NT2/D1 (cell line): ENCODE results near the gene STK32B.

ENCODE experiments used
- DNase-seq: peaks from one replicate; pipeline ENCODE4 v3.0.0-alpha.2; 2011; ENCODE audit warnings: low read depth, low spot score
- H3K27me3 ChIP-seq: 2 replicates; pipeline ENCODE4 v1.6.0; 2011; ENCODE audit warnings: mild to moderate bottlenecking; ENCODE audit not compliant: insufficient read length, insufficient read depth
- H3K36me3 ChIP-seq: 2 replicates; pipeline ENCODE4 v1.6.1; 2011; ENCODE audit warnings: mild to moderate bottlenecking, low read length, mixed read lengths; ENCODE audit not compliant: insufficient read depth, insufficient read length
- H3K4me1 ChIP-seq: 2 replicates; pipeline ENCODE4 v1.5.1; 2011; ENCODE audit not compliant: insufficient read depth, insufficient read length
- H3K4me3 ChIP-seq: 2 replicates; pipeline ENCODE4 v1.5.1; 2011; ENCODE audit warnings: low read depth; ENCODE audit not compliant: insufficient read length
- H3K9ac ChIP-seq: 2 replicates; pipeline ENCODE4 v1.6.0; 2011; ENCODE audit warnings: low read depth; ENCODE audit not compliant: insufficient read length
- H3K9me3 ChIP-seq: 2 replicates; pipeline ENCODE4 v1.5.1; 2011; ENCODE audit warnings: mild to moderate bottlenecking, low read length; ENCODE audit not compliant: insufficient read depth
- SUZ12 ChIP-seq: IDR thresholded peaks from 2 replicates; pipeline ENCODE4 v1.6.1; 2011; ENCODE audit not compliant: insufficient read length, insufficient read depth; ENCODE audit errors: extremely low read depth
- YY1 ChIP-seq: IDR thresholded peaks from 2 replicates; pipeline ENCODE4 v1.6.1; 2011; ENCODE audit not compliant: insufficient read length, insufficient read depth
- ZNF274 ChIP-seq: IDR thresholded peaks from 2 replicates; pipeline ENCODE4 v1.6.1; 2011; ENCODE audit warnings: mild to moderate bottlenecking, low read depth, low read length

The STK32B gene

DNA sequence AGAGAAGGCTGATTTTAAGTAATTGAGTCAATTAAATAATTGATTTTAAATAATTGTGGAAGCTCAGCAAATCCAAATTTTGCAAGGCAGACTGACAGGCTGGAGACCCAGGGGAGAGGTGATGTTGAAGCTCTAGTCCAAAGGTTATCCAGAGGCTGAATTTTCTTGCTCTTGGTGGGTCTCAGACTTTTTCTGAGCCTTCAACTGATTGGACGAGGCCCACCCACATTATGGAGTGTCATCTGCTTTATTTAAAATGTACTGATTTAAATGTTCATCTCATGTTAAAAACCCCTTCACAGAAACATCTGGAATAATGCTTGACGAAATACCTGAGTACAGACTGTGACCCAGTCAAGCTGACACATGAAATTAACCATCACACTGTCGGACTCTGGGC lies 20.4 kb upstream of the STK32B start:
- no peaks in the 10 kb centered on the region for H3K27me3 ChIP-seq
- H3K4me3 ChIP-seq: no peak overlapping the region
- TF ChIP-seq SUZ12 (no peak), ZNF274 (no peak), YY1 (no peak)
- no peak for DNase-seq
- no peaks in the 10 kb centered on the region for H3K36me3 ChIP-seq
- H3K4me1 ChIP-seq: no peaks in the 10 kb centered on the region
- H3K9me3 ChIP-seq: peaks cover 4% of the 10 kb centered on the region; the same call in 1 of the 2 replicates
- no peak overlapping the region for H3K9ac ChIP-seq

DNA sequence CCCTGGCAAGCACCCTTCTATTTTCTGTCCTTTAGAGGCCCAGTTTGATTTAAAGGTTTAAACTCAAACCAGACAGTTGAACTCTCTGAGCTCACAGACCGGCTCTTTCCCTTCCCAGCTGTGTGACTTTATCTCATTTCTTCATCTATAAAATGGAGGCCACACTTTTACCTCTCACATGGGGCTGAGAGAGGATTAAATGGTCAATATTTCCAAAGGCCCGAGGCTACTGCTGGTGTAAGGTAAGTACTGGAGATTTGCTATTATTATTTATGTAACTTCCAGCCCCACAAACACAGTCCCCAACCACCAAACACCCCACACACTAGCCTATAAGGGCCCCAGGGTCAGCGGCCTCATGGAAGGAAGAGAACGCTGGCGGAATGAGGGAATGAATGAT lies 18.5 kb upstream of the STK32B start:
- TF ChIP-seq ZNF274: no peak
- TF ChIP-seq YY1: no peak
- no peak for TF ChIP-seq SUZ12
- Histone ChIP-seq H3K4me1 (no peaks in the 10 kb centered on the region), H3K4me3 (no peak overlapping the region), H3K9ac (no peak overlapping the region), H3K9me3 (peaks cover 4% of the 10 kb centered on the region; the same call in 1 of the 2 replicates), H3K27me3 (no peaks in the 10 kb centered on the region), H3K36me3 (no peaks in the 10 kb centered on the region)
- no peak for DNase-seq

DNA sequence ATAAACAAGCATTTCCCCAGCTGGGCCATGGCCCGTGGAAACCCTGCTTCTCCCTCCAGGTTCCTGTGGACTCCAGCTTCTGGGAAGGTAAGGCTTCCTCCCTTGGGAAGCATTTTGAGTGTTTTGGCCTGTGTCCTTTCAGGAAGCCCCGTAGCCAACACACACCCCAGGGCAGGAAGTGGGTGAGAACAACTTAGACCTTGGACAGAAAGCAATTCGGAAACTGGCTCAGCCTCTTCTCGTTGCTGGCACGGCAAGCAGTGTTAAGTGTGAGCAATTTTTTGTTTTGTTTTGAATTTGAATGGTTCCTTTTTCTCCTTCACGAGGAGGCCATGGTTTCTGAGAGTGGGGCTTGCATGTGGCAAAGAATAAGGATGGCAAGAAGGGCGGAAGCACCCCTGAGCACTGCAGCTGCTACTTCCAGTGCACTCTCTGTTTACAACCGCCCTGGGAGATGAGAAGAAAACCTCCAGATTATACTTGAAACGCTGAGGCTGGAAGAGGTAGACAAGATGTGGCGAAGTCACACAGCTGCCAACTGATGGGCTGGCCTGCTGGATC lies 17.9 kb upstream of the STK32B start:
- Histone ChIP-seq H3K36me3 (no peaks in the 10 kb centered on the region), H3K4me3 (no peak overlapping the region), H3K27me3 (no peaks in the 10 kb centered on the region), H3K4me1 (no peaks in the 10 kb centered on the region), H3K9ac (no peak overlapping the region), H3K9me3 (peaks cover 4% of the 10 kb centered on the region; the same call in 1 of the 2 replicates)
- no peak for DNase-seq
- TF ChIP-seq SUZ12 (no peak), YY1 (no peak)

DNA sequence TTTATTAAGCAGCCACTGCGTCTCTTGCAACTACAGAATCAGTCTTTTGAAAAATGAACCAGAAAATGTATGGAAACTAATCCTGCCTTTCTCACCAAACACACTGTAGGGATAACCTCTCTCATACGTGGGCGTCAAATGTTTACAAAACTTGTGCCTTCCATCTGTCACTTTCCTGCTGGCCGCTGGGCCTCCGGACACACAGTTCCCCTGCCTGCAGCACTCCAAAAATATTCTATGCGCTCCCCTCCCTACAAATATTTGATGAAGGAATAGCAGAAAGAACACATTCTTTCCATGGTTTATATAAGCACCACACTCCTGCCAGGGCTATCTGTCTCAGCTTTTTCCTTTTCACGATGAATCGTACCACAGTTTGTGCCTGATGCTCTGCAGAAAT lies 17.1 kb upstream of the STK32B start:
- no peak for TF ChIP-seq YY1
- no peak for TF ChIP-seq ZNF274
- TF ChIP-seq SUZ12: no peak
- DNase-seq: no peak
- Histone ChIP-seq H3K9me3 (no peaks in the 10 kb centered on the region), H3K4me1 (no peaks in the 10 kb centered on the region), H3K9ac (no peak overlapping the region), H3K36me3 (no peaks in the 10 kb centered on the region), H3K4me3 (no peak overlapping the region), H3K27me3 (no peaks in the 10 kb centered on the region)

DNA sequence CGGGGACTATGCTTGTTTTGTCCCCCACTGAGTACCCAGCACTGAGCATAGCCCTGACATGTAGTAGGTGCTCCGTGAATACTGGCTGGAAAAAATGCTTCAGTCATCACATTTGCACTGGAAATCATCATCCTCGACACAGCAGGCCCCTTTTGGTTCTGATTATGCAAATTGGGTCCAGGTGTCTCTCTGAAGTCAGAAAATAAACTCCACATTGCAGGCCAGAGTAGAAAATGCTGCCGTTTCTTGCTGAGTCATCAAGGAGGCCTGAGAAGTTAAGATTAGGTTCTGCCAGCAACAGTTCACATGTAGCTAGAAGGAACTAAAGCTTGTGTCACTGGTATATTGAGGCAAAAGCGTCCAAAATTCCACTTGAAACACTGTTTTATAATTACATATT lies 15.0 kb upstream of the STK32B start:
- no peak for DNase-seq
- Histone ChIP-seq H3K4me3 (no peak overlapping the region), H3K36me3 (no peaks in the 10 kb centered on the region), H3K4me1 (no peaks in the 10 kb centered on the region), H3K9ac (no peak overlapping the region), H3K27me3 (no peaks in the 10 kb centered on the region), H3K9me3 (no peaks in the 10 kb centered on the region)
- TF ChIP-seq ZNF274: no peak
- TF ChIP-seq SUZ12: no peak
- no peak for TF ChIP-seq YY1

DNA sequence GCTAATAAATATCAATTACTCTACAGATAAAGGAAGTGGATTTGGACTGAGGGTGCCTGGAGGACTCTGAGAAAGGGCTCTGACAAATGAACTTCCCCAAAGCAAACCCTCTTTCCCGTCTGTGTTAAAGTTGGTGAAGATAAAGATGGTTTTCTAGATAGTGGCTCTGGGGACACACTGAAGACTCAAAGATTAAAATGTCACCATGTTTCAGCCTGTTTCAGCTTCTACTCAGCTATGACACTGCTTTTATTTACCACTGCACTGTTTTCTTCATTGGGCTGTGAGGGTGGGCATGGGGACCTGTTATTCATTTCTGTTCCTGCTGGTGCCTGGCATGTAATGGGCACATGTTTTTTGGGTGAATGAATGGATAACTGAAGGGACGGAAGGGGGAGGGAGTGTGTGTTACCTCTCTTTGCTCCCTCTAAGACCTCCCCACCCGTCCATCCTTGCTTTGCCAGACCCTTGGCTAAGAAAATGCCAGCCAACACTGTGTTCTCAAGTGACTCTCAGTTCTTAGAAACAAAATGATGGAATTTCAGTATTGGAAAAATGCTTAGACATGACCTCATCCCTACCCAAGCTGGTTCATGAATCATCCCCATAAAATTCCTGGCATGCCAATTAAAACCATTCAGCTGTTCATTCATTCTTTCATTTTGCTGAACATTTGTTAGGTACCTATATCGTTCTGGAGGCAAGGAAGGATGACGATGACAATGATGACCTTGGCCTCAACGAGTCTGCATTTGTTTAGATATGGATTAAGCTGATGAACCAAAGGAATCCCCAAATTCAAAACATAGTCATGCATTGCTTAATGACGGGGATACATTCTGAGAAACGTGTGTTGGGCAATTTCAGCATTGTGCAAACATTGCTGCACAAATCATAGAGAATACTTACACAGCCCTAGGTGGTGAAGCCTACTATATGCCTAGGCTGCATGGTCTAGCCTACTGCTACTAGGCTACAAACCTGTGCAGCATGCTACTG lies 13.4 kb upstream of the STK32B start:
- TF ChIP-seq ZNF274 (no peak), YY1 (no peak), SUZ12 (no peak)
- no peaks in the 10 kb centered on the region for H3K27me3 ChIP-seq
- H3K4me3 ChIP-seq: no peak overlapping the region
- no peaks in the 10 kb centered on the region for H3K36me3 ChIP-seq
- H3K4me1 ChIP-seq: no peaks in the 10 kb centered on the region
- H3K9me3 ChIP-seq: no peaks in the 10 kb centered on the region
- DNase-seq: no peak
- H3K9ac ChIP-seq: no peak overlapping the region

DNA sequence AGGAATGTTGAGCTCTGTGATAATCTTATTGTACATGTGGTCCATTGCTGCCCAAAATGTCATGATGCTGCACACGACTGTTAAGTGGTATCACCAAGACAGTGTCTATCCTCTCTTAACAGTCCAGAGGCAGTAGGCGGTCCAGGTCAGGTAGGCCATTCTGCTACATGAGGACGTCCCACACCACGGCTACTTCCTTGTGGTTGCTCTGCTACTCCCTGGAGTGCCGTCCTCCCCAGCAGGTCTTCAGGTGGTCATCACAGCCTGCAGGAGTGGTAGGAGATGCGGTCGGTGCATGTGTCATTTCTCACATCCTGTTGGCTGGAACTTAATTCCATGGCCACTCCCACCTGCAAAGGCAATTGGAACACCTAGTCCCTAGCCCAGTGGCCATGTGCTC lies 11.5 kb upstream of the STK32B start:
- Histone ChIP-seq H3K27me3 (no peaks in the 10 kb centered on the region), H3K9ac (no peak overlapping the region), H3K9me3 (no peaks in the 10 kb centered on the region), H3K4me1 (no peaks in the 10 kb centered on the region), H3K36me3 (no peaks in the 10 kb centered on the region), H3K4me3 (no peak overlapping the region)
- no peak for TF ChIP-seq ZNF274
- TF ChIP-seq YY1: no peak
- TF ChIP-seq SUZ12: no peak
- no peak for DNase-seq
